Esophagus squamous epithelium (tissue), 4 donors: ENCODE data around the gene CYP2C19.

Experiments used
- POLR2A ChIP-seq, 4 donors: fragments of 450-650 bp; IDR thresholded peaks; one replicate each; pipeline ENCODE4 v1.6.1; 2017; ENCODE audit warnings: antibody characterized with exemption in 4 of 4, mild to moderate bottlenecking in 4 of 4, moderate library complexity in 3 of 4
- TF ChIP-seq, protein P1 (sequence below), 6 experiments: fragments of 450-650 bp in 4 of 6; fragments of 200-600 bp in 2 of 6; sonication (generic) in 2 of 6; IDR thresholded peaks; one replicate each; pipeline ENCODE4 v1.5.1; 2016 to 2019; ENCODE audit warnings: antibody characterized with exemption in 6 of 6, mild to moderate bottlenecking in 4 of 6, moderate library complexity in 4 of 6

GRCh38 chr10:94738588-94738987 lies 23.9 kb upstream of the CYP2C19 start:
- TF ChIP-seq, protein P1, sequence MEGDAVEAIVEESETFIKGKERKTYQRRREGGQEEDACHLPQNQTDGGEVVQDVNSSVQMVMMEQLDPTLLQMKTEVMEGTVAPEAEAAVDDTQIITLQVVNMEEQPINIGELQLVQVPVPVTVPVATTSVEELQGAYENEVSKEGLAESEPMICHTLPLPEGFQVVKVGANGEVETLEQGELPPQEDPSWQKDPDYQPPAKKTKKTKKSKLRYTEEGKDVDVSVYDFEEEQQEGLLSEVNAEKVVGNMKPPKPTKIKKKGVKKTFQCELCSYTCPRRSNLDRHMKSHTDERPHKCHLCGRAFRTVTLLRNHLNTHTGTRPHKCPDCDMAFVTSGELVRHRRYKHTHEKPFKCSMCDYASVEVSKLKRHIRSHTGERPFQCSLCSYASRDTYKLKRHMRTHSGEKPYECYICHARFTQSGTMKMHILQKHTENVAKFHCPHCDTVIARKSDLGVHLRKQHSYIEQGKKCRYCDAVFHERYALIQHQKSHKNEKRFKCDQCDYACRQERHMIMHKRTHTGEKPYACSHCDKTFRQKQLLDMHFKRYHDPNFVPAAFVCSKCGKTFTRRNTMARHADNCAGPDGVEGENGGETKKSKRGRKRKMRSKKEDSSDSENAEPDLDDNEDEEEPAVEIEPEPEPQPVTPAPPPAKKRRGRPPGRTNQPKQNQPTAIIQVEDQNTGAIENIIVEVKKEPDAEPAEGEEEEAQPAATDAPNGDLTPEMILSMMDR (IDR thresholded peaks at IDR 0.05): no peak
- TF ChIP-seq POLR2A (IDR thresholded peaks at IDR 0.05): no peak
